Kidney tubule cell (primary cell): ENCODE data around the gene IGFL3.
"Not testable (repeated sequence)": the region's sequence is repeated elsewhere in the genome, so short reads cannot be mapped to it uniquely, and the experiment has no call there.

Source experiments
- DNase-seq: peaks from one replicate; pipeline ENCODE4 v3.0.0-alpha.2; 2018; ENCODE audit warnings: low spot score

IGFL3 gene

DNA sequence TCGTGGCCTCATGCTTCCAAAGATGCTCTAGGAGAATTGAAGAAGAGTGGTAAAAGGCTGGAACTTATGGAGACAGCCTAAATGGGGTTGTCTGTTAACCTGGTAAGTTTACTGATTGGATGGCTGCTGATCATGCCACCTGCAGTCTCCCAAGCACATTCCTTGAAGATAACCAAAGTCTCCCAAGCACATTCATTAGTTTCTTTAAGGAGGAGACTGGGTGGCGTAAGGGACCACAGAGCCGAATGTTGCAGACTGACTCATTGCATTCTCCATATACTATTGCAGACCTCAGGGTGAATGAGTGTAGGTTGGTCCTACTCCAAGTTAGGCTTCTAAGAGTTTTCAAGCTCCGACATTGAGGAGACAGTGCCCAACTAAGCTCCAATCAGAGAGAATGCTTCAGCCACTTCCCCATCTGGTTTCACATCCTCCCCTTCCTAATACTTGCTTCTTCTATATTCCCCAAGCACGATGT lies at the start of gene IGFL3:
Gene IGFL3 (minus strand): TSS at position 51 of the 478 bp plus-strand sequence. CDS start 39 bp downstream, at position 12.
- DNase-seq: no peak

DNA sequence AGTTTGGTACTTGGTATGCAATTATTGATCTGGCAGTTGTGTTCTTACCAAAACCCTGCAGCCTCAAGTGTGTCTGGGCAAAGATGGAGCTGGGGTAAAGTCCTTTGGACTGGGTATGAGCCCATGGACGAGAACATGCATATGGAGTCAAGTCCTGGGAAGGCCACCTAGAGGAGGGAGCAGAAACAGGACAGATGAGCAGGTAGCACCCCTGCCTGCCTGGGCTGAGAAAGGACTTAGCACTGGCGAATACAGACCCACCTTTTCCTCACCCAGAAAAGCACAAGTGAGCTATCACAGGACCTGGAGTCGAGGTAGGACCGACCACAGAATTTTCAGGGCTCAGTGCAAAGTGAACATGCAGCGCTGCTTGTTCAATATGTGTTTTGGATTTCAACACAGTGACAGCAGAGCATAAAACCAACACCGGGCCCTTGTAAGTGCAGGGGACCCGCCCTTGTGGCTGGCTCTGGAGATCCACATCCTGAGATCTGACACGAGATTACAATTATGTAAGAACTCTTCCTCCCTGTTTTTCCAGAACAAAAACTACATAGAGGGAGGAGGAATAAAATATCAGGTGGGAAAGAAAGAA lies 49.5 kb upstream of the IGFL3 start:
- no peak for DNase-seq

DNA sequence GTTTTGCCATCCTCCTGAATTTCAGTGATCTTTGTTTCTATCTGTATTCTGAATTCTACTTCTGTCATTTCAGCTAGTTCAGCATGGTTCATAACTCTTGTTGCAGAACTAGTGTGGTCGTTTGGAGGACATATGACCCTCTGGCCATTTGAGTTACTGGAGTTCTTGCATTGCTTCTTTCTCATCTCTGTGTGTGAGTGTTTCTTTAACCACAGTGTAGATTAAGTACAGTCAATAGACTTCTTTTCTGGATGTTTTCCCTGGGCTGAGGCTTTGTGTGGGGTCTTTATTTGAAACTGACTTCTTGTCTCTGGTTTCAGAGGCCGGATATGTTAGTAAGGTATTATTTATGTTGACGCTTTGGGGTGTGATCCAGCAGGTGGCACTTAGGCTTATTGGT lies 38.2 kb upstream of the IGFL3 start:
- no peak for DNase-seq

DNA sequence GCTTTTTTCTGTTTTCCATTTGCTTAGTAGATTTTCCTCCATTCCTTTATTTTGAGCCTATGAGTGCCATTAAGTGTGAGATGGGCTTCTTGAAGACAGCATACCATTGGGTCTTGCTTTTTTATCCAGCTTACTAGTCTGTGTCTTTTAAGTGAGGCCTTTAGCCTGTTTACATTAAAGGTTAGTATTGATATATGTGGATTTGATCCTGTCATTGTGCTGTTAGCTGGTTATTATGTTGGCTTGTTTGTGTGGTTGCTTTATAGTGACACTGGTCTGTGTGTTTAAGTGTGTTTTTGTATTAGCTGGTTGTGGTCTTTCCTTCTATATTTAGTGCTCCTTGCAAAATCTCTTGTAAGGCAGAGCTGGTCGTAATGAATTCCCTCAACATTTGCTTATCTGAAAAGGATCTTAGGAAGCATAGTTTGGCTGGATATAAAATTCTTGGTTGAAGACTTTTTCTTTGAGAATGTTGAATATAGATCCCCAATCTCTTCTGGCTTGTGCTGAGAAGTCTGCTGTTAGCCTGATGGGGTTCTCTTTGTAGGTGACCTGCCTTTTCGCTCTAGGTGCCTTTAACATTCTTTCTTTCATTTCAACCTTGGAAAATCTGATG lies 37.3 kb upstream of the IGFL3 start:
- not testable (repeated sequence) for DNase-seq

DNA sequence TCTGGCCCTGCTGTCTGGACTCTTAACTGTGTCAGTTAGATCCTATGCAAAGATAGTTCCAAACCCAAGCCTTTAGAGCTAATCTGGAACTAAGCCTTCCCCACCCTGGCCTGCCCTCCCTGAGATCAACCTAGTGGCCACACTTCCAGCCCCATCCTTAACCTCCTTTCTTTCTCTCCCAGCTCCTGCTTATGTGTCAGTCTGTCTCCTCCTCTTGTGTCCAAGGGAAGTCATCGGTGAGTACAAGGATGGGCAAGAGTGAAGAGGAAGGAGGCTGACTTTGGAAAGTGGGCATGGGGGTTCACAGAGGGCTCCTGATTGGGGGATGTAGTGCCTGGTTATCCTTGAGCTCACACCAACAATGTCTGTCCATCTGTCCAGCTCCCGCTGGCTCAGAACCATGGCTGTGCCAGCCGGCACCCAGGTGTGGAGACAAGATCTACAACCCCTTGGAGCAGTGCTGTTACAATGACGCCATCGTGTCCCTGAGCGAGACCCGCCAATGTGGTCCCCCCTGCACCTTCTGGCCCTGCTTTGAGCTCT lies 35.8 kb upstream of the IGFL3 start:
- DNase-seq: no peak

DNA sequence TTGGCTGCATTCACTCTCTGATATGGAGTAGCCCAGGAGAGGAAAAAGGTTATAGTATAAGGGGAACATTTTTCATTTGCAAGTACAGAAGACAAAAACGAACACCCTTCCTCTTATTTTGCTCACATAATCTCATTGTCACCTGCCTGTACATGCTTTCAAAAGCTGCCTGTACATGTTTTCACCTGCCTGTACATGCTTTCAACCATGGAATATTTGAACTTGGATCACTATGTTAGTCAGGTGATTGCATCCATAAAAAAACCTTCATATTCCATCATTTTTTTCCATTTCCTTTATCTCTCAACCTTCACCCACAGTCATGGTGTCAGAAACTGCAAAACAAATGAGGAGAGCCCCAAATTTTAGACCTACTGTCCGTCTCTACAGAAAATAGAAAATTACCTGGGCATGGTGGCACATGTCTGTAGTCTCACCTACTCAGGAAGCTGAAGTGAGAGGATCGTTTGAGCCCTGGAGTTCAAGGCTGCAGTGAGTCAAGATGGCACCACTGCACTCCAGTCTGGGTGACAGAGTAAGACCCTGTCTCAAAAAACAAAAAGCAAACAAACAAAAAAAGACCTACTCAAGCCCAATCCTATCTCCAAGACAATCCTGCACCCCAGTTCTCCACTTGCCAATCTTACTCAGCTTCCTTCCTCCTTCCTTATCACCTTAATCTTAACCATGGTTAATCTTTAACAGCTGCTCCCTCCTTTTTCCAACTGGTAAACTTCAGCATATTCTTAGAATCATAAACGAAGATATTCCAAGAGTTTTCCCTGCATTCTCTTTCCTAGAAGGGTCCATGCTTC lies 35.1 kb upstream of the IGFL3 start:
- no peak for DNase-seq

DNA sequence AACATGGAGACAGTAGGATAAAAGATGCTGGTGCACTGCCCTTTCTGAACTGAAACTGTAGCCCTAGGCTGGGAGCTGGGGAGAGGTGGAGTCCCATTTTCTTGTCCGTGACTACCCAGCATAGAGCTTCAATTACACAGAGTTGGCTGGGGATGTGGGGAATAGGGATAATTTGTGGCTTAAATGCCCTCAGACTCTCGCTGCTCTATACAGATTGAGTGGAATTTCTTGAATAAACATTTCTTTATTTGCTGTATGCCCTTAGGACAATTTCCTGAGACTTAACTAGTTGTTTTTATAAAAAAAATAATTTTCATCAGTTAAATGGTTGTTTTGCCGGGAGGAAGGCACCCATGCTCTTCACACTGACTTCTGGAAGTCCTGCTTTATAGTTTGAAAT lies 30.7 kb upstream of the IGFL3 start:
- DNase-seq: no peak

DNA sequence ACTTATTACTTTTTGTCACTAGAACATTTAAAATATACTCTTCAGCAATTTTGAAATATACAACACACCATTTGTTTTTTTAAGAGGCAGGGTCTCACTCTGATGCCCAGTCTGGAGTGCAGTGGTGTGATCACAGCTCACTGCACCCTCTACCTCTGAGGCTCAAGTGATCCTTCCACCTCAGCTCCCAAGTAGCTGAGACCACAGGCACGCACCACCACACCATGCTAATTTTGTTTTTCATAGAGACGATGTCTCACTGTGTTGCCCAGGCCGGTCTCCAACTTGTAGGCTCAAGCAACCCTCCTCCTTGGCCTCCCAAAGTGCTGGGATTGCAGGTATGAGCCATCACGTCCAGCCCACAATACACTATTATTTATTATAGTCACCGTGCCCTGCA lies 26.1 kb upstream of the IGFL3 start:
- no peak for DNase-seq

DNA sequence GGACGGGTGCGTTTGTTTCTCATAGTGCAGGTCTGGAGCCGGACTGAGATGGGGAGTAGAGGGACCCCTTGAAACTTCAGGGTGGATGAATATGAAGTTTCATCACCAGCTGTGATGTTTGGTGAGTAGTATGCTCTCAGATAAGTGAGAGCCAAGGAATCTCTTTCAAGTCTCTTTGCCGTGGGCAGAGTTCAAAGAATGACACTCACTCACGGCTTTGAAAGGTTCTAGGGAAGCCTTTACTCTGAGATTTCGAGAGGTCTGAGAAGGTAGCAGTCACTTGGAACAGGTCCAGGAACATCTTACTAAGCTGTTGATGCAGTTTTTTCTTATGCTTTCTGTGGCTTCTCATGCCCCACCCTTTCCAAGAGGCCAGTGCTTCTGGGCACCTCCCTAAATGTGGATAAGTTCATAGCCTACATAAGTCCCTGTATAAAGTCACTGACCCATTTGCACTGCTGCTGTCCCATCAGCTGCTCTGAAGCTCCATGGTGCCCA lies 23.4 kb upstream of the IGFL3 start, which contains the start of gene IGFL2:
Gene IGFL2 (plus strand): TSS at position 448 of the 498 bp plus-strand sequence. CDS start 41 bp downstream, at position 489.
- no peak for DNase-seq

DNA sequence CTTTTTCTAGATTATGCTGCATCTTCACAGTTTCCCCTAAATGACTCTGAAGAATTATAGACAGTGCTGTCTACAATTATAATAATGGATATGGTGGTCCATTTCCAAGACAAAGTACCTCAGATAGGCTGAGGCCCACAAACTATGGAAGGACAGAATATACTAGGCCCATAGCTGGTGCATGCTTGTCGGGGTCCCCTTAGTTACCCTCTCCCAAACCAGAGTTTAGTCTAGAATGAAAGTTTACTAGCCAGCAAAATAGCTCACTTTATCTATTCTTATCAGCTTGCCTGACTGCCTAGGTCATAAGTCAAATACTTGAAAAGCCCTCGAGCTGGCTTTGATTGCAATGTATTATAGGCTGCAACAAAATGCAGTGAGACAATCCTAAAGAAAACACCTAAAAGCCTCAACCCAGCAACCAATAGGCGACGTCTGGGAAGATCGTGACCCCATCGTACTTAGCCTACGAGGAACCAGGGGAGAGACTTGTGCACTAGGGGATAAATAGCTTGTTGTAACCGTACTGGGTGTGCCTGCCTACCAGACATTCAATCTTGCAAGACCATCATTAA lies 22.8 kb upstream of the IGFL3 start:
- no peak for DNase-seq

DNA sequence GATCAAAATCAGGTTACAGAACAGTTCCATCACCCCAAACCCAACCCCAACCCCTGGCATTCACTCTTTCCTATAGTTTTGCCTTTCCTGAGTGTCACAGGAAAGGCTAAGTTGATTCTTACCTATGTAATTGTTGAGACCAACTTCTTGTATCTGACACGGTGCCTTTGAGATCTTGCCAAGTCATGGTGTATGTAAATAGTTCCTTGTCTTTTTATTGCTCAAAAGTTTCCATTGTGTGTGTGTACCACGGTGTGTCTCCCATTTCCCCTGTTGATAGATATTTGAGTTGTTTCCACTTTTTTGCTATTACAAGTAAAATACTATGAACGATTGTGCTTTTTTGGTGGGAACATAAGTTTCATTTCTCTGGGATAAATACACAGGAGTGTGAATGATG lies 20.3 kb upstream of the IGFL3 start:
- DNase-seq: no peak

DNA sequence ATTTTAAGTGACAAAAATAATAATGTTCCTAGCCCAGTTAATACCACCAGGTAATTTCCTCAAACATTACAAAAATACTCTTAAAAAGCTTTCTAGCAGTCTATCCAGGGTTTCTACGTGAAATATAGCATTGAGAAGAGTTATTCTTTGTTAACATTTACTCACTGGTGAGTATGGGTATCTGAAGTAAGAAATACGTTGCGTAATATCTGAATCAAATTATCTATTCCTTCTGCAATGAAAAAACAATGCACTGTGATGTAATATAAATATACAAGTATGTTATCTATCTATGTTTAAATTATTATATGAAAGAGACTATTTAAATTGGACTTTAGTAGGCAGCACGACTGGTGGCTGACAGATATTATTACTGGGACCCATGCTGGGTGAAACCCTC lies 17.8 kb upstream of the IGFL3 start:
- no peak for DNase-seq

DNA sequence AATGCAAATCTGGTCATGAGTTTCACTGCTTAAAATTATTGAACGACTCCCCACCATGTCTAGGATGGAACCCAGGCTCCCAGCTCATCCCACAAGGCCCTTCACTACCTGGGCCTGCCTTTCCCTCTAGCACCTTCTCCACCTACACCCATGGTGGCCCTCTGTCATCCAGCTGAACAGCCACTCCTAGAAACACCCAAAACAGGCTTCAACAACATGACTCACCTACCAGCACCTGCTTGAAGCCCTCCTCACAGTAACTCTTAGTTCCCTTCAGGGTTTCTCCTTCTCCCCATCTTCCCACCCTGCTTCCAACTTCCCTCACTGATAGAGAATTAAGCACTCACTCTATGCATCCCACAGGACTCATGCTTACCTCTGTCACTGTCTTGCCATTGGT lies 16.9 kb upstream of the IGFL3 start:
- DNase-seq: no peak

DNA sequence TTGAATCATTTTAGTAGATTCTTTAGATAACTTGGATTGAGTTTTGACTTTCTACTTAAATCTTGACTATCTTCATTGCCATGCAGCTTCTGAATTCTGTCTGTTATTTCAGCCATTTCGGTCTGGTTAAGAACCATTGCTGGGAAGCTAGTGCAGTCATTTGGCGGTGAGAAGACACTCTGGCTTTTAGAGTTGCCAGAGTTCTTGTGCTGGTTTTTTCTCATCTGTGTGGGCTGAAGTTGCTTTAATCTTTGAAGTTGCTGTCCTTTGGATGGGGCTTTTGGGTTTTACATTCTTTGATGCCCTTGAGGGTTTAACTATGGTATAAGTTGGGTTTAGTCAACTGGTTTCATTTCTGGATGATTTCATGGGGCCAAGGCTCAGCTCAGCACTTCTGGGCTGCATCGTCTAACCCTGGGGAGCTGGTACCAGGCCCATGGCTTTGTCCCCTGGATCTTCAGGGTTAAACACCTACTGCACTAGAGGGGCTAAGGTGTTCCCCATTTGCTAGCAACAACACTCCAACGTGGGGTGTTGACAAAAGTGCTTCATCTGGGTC lies 13.5 kb upstream of the IGFL3 start:
- DNase-seq: no peak

DNA sequence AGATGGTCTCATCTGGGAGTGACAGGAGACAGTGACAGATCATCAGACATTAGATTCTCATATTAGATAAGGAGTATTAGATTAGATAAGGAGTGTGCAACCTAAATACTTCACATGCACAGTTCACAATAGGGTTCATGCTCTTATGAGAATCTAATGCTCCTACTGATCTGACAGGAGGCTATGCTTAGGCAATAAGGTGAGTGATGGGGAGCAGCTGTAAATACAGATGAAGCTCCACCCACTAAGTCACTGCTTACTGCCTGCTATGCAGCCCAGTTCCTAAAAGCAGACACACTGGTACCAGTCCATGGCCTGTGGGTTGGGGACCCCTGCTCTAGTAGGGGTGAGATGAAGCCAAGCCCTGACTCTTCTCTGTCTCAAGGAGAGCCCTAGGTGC lies 10.0 kb upstream of the IGFL3 start:
- DNase-seq: no peak

DNA sequence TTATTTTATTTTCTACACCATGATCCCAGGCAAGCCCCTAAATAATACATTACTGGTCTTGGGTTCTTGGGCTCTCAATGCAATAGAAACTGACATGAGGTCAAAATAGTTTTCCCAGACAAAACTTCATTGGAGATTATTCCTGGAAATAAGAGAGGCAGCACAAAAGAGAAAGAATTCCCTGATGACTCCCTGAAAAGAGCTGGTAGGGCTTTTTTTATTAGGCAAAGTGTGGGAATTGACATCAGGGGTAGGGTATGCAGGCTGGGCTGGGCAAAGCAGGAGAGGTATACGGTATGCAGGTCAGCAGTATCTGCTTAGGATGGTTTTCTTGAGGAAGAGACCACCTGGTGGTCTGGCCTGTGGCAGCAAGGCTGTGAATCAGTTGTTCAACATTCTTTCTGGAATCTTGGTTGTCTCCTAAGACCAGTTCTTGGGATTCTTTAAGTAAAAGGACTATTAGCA lies 9.3 kb upstream of the IGFL3 start:
- DNase-seq: peak; percentile 36

DNA sequence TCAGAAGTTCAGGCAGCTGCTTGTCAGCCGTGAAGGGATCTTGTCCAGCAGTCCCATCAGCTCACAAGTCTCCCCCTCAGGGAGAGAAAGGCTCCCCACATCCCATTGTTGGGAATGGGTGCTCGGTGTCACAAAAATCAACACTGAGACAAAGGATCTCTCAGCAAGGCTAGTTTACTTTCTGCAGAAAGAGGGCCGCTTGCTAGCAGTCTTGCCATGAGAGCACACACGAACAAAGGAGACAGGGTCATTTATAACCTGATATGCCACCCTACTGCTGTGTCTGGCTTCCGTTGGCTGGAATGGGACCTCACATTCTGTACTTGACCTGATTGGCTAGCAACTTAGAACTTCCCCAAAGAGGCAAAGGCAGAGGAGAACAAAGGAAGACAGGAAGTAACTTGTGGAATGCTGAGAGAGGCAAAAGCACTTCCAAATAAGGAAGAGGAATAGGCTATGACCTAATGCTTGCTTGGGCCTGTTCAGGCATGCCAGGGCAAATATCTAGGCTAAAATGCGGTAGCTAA lies 8.7 kb upstream of the IGFL3 start:
- DNase-seq: peak; percentile 99

DNA sequence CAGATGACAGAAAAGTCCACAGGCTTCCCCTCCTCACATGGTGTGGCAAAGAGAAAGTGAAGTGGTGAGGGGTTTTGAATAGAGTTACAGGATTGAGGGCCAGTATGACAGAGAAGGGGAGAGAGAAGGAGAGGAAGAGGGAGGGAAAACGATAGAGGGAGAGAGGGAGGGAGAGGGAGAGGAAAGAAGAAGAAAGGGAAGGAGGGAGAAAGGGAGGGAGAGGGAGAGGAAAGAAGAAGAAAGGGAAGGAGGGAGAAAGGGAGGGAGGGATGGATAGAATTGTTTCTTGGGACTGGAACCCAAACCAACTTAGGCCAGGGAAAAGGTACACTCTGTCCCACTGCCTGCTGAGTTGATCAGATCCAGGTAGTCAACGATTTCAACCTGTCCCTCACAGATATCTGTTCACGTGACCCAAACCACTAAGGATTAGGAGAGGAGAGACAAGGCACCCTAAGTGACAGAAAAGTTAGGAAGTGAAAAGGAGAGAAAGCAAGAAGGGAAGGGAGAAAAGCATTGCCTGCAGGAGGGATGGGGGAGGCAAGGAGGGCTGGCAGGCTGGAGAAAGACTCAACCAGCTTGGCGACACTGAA lies 8.1 kb upstream of the IGFL3 start:
- DNase-seq: no peak

DNA sequence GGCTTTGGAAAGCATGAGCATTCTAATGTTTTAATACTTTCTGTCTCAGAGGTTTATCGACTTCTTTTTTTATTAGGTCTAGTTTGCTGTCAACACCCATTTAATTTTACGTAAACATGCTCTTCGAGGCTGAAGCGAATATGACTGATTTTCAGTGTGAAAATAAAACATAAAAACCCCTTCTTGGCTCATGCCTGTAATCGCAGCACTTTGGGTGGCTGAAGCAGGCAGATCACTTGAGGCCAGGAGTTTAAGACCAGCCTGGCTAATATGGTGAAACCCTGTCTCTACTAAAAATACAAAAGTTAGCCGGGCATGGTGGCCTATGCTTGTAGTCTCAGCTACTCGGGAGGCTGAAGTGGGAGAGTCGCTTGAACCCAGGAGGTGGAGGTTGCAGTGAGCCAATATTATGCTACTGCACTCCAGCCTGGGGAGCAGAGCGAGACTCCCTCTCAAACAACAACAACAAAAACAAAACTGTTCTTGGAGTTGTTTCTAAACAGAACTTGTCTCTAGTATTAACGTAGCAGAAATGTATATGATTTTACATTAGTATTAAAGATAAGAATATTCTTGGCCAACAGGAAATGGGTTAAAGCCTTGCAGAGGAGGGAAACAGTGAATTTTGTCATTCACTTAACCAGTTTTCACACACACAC lies 7.1 kb upstream of the IGFL3 start:
- DNase-seq: no peak

DNA sequence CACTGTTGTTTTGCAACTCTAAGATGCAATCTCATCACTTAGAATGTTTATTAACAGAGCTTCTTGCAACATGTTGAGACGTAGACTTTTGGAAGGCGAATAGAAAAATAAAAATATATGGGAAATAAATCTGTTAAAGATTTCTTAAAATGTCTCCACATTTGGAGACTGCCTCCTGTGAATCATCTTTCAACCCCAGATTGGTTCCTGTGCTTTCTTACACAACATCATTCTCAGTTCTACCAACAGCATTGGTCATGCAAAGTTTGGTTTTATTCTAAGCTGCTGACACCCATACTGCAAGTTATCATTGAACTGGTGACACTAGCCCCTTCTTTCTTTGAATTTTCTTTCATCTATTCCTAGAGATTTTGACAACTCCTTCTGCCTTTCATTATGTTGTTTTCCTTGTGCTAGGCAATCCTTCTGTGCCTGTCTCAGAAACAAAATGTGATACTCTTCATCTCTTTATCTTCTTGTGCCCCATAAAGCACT lies 1.6 kb upstream of the IGFL3 start:
- DNase-seq: no peak
